H9 (cell line): ENCODE results near the gene WNT4. TPM values are rescaled to one million over a fixed set of nuclear protein-coding genes. Genes with fewer than 3 reads are reported as not detected.

Experiments
- DNase-seq: peaks from one replicate; pipeline ENCODE4 v3.0.0-alpha.2; 2017
- H2AFZ ChIP-seq: one replicate; pipeline ENCODE4 v1.6.1; 2013; ENCODE audit warnings: mild to moderate bottlenecking, low read length, control low read depth, moderate library complexity
- H2AK5ac ChIP-seq: 2 replicates; pipeline ENCODE4 v1.6.1; 2013; ENCODE audit warnings: low read length, control low read depth, mixed read lengths; ENCODE audit not compliant: insufficient read length
- H2BK120ac ChIP-seq: one replicate; pipeline ENCODE4 v1.6.1; 2013; ENCODE audit warnings: low read depth, mild to moderate bottlenecking, low read length, control low read depth, inconsistent platforms; ENCODE audit not compliant: poor library complexity, severe bottlenecking
- H2BK12ac ChIP-seq: 2 replicates; pipeline ENCODE4 v1.6.1; 2013; ENCODE audit warnings: low read length, control low read depth, mixed read lengths, low read depth; ENCODE audit not compliant: insufficient read length
- H2BK15ac ChIP-seq: 2 replicates; pipeline ENCODE4 v1.6.1; 2013; ENCODE audit warnings: low read depth, low read length, control low read depth
- H2BK20ac ChIP-seq: one replicate; pipeline ENCODE4 v1.6.1; 2013; ENCODE audit warnings: low read depth, mild to moderate bottlenecking, low read length, control low read depth, inconsistent platforms; ENCODE audit not compliant: poor library complexity, severe bottlenecking
- H2BK5ac ChIP-seq: 2 replicates; pipeline ENCODE4 v1.6.1; 2013; ENCODE audit warnings: low read length, control low read depth, mixed read lengths; ENCODE audit not compliant: insufficient read length
- H3K14ac ChIP-seq: 2 replicates; pipeline ENCODE4 v1.6.1; 2013; ENCODE audit warnings: low read length, control low read depth; ENCODE audit not compliant: insufficient read depth
- H3K18ac ChIP-seq: 2 replicates; pipeline ENCODE4 v1.6.1; 2013; ENCODE audit warnings: low read depth, mild to moderate bottlenecking, mixed read lengths, low read length, control low read depth; ENCODE audit not compliant: insufficient read length
- H3K23ac ChIP-seq: 2 replicates; pipeline ENCODE4 v1.6.1; 2013; ENCODE audit warnings: low read length, control low read depth, mixed read lengths, low read depth; ENCODE audit not compliant: insufficient read length
- H3K23me2 ChIP-seq: 2 replicates; pipeline ENCODE4 v1.6.1; 2013; ENCODE audit warnings: low read depth, mild to moderate bottlenecking, mixed read lengths, low read length, control low read depth; ENCODE audit not compliant: insufficient read length, poor library complexity, severe bottlenecking
- H3K27ac ChIP-seq: 2 replicates; pipeline ENCODE4 v1.5.1; 2013; ENCODE audit warnings: low read length, control low read depth, mixed read lengths, low read depth; ENCODE audit not compliant: insufficient read length
- H3K27me3 ChIP-seq: 2 replicates; pipeline ENCODE4 v1.6.1; 2013; ENCODE audit warnings: low read length, control low read depth, inconsistent platforms; ENCODE audit not compliant: insufficient read depth
- H3K4ac ChIP-seq: 2 replicates; pipeline ENCODE4 v1.6.1; 2013; ENCODE audit warnings: low read depth, mild to moderate bottlenecking, control low read depth, inconsistent platforms, low read length, moderate library complexity
- H3K4me1 ChIP-seq: 2 replicates; pipeline ENCODE4 v1.6.1; 2013; ENCODE audit warnings: low read length, control low read depth, inconsistent platforms; ENCODE audit not compliant: insufficient read depth
- H3K4me2 ChIP-seq: 2 replicates; pipeline ENCODE4 v1.6.1; 2013; ENCODE audit warnings: low read length, control low read depth, mixed read lengths; ENCODE audit not compliant: insufficient read length, insufficient read depth
- H3K56ac ChIP-seq: 2 replicates; pipeline ENCODE4 v1.6.1; 2013; ENCODE audit warnings: low read depth, mild to moderate bottlenecking, mixed read lengths, low read length, control low read depth; ENCODE audit not compliant: insufficient read length
- H3K79me1 ChIP-seq: 2 replicates; pipeline ENCODE4 v1.6.1; 2013; ENCODE audit warnings: low read depth, mild to moderate bottlenecking, moderate library complexity, low read length, control low read depth, inconsistent platforms; ENCODE audit not compliant: insufficient read depth, poor library complexity, severe bottlenecking
- H3K79me2 ChIP-seq: 2 replicates; pipeline ENCODE4 v1.6.1; 2013; ENCODE audit warnings: low read length, control low read depth, inconsistent platforms; ENCODE audit not compliant: insufficient read depth
- H3K9ac ChIP-seq: 2 replicates; pipeline ENCODE4 v1.6.1; 2013; ENCODE audit warnings: low read length, control low read depth, mixed read lengths; ENCODE audit not compliant: insufficient read length; ENCODE audit errors: extremely low read depth
- H3K9me3 ChIP-seq: one replicate; pipeline ENCODE4 v1.6.1; 2013; ENCODE audit warnings: low read depth, low read length, inconsistent platforms; ENCODE audit not compliant: control insufficient read depth
- H3T11ph ChIP-seq: one replicate; pipeline ENCODE4 v1.6.1; 2013; ENCODE audit warnings: mild to moderate bottlenecking, low read length, control low read depth, inconsistent platforms
- H4K20me1 ChIP-seq: one replicate; pipeline ENCODE4 v1.6.1; 2013; ENCODE audit not compliant: control insufficient read depth, insufficient read length, insufficient read depth
- H4K5ac ChIP-seq: 2 replicates; pipeline ENCODE4 v1.6.1; 2013; ENCODE audit warnings: low read depth, mild to moderate bottlenecking, mixed read lengths, low read length, control low read depth; ENCODE audit not compliant: insufficient read length
- H4K8ac ChIP-seq: replicated peaks from 2 replicates; pipeline ENCODE4 v1.6.1; 2013; ENCODE audit warnings: low read length, control low read depth, mixed read lengths, low read depth; ENCODE audit not compliant: insufficient read length
- H4K91ac ChIP-seq: 2 replicates; pipeline ENCODE4 v1.6.1; 2013; ENCODE audit warnings: low read depth, mild to moderate bottlenecking, moderate library complexity, mixed read lengths, low read length, control low read depth; ENCODE audit not compliant: insufficient read length
- H3K27ac Mint-ChIP-seq, 3 experiments: 2 replicates in 2 of 3; 3 replicates in 1 of 3; pipeline ENCODE4 v1.8.0; 2020 to 2021; ENCODE audit warnings: mixed read lengths in 3 of 3, mild to moderate bottlenecking in 1 of 3, moderate library complexity in 1 of 3
- H3K27me3 Mint-ChIP-seq: 2 replicates; pipeline ENCODE4 v1.8.0; 2021; ENCODE audit warnings: low read depth, mild to moderate bottlenecking, moderate library complexity, mixed read lengths
- H3K36me3 Mint-ChIP-seq, 3 experiments: 2 replicates in 2 of 3; 3 replicates in 1 of 3; pipeline ENCODE4 v1.8.0; 2020 to 2021; ENCODE audit warnings: low read depth in 3 of 3, mixed read lengths in 3 of 3; ENCODE audit not compliant: insufficient read depth in 1 of 3
- H3K4me1 Mint-ChIP-seq, 2 experiments: 2 replicates each; pipeline ENCODE4 v1.8.0; 2020; ENCODE audit warnings: mixed read lengths in 2 of 2
- H3K4me3 Mint-ChIP-seq, 2 experiments: 2 replicates in 1 of 2; 3 replicates in 1 of 2; pipeline ENCODE4 v1.8.0; 2020 to 2021; ENCODE audit warnings: mild to moderate bottlenecking in 2 of 2, mixed read lengths in 2 of 2, moderate library complexity in 1 of 2
- H3K9me3 Mint-ChIP-seq, 2 experiments: 2 replicates in 1 of 2; 3 replicates in 1 of 2; pipeline ENCODE4 v1.8.0; 2020; ENCODE audit warnings: mild to moderate bottlenecking in 2 of 2, mixed read lengths in 2 of 2, moderate library complexity in 1 of 2
- CTCF ChIP-seq: fragments of 200-600 bp; sonication (generic); conservative IDR thresholded peaks from 3 replicates; pipeline ENCODE4 v1.8.0; 2021; ENCODE audit warnings: antibody characterized with exemption, mild to moderate bottlenecking
- WGBS: extraction: QIAGEN DNeasy Blood & Tissue Kit; methylation state at CpG from one replicate; pipeline ENCODE4 v1.1.7; 2013; ENCODE audit warnings: missing lambda C conversion rate, low lambda C conversion rate, mixed read lengths; ENCODE audit not compliant: insufficient read length; ENCODE audit errors: extremely low coverage; 5-methylcytosine and 5-hydroxymethylcytosine counted together
- total RNA-seq: library from RNA; stranded (reverse); gene quantifications from 2 replicates; pipeline ENCODE4 v1.2.1, GENCODE V29; 2021

Gene WNT4
- total RNA-seq, 1 experiment from 2014 or later, result 1.4 TPM

GRCh38 chr1:22141554-22142314 lies 1.2 kb downstream of the WNT4 start:
- Histone ChIP-seq H3K23me2 (peaks cover 11% of the 10 kb centered on the region), H2AFZ (no peak overlapping the region), H4K8ac (no peak overlapping the region), H3K4me1 (no peaks in the 10 kb centered on the region; the same call in 1 of the 2 replicates), H2BK5ac (no peak overlapping the region), H2BK20ac (no peak overlapping the region), H3K56ac (no peak overlapping the region), H4K5ac (no peak overlapping the region), H2BK15ac (no peak overlapping the region), H3K79me2 (no peaks in the 10 kb centered on the region), H2BK120ac (no peak overlapping the region), H4K20me1 (no peaks in the 10 kb centered on the region), H3K4ac (no peak overlapping the region), H2BK12ac (no peak overlapping the region), H3K18ac (no peak overlapping the region), H2AK5ac (no peak overlapping the region), H3T11ph (no peak overlapping the region), H3K27ac (no peak overlapping the region), H3K9ac (no peak overlapping the region), H3K14ac (no peak overlapping the region; the same call in 1 of the 2 replicates), H3K4me2 (peak overlapping the region; percentile 54), H3K79me1 (no peaks in the 10 kb centered on the region), H3K9me3 (no peaks in the 10 kb centered on the region), H4K91ac (no peak overlapping the region), H3K23ac (no peak overlapping the region), H3K27me3 (peaks cover 12% of the 10 kb centered on the region; the same call in 1 of the 2 replicates)
- H3K4me3 Mint-ChIP-seq, result peak overlapping the region; percentile 59 to 76
- no peaks in the 10 kb centered on the region for H3K36me3 Mint-ChIP-seq
- TF ChIP-seq CTCF, result no peak
- H3K4me1 Mint-ChIP-seq, result peaks cover 41 to 43% of the 10 kb centered on the region in 2 experiments
- no CpG with 5 or more reads among the region's 28 CpGs for WGBS
- H3K27ac Mint-ChIP-seq, result no peak overlapping the region
- no peaks in the 10 kb centered on the region; a peak in 1 of 5 replicates for H3K9me3 Mint-ChIP-seq
- H3K27me3 Mint-ChIP-seq, result peaks cover 64% of the 10 kb centered on the region
- DNase-seq, result no peak
